Parathyroid adenoma (tissue), 2 donors: ENCODE results near the gene SLC5A10.

Experiments
- H2AFZ ChIP-seq: fragments of 300-600 bp; sonication (generic); one replicate; pipeline ENCODE4 v1.7.0; 2017; ENCODE audit warnings: antibody characterized with exemption, mild to moderate bottlenecking
- H3K27ac ChIP-seq: fragments of 300-600 bp; sonication (generic); one replicate; pipeline ENCODE4 v1.7.0; 2017
- H3K27me3 ChIP-seq: fragments of 300-600 bp; sonication (generic); one replicate; pipeline ENCODE4 v1.7.0; 2017; ENCODE audit warnings: low read length; ENCODE audit not compliant: control insufficient read depth, insufficient read depth
- H3K36me3 ChIP-seq: fragments of 300-600 bp; sonication (generic); one replicate; pipeline ENCODE4 v1.7.0; 2017; ENCODE audit warnings: low read length; ENCODE audit not compliant: control insufficient read depth, insufficient read depth
- H3K4me1 ChIP-seq: fragments of 300-600 bp; sonication (generic); one replicate; pipeline ENCODE4 v1.7.0; 2017; ENCODE audit warnings: control low read depth
- H3K4me2 ChIP-seq: fragments of 300-600 bp; sonication (generic); one replicate; pipeline ENCODE4 v1.7.0; 2017; ENCODE audit warnings: low read length
- H3K4me3 ChIP-seq: fragments of 300-600 bp; sonication (generic); one replicate; pipeline ENCODE4 v1.7.0; 2017; ENCODE audit warnings: low read depth, low read length
- H3K79me2 ChIP-seq: fragments of 300-600 bp; sonication (generic); one replicate; pipeline ENCODE4 v1.7.0; 2017; ENCODE audit warnings: control low read depth
- H3K9ac ChIP-seq: fragments of 300-600 bp; sonication (generic); one replicate; pipeline ENCODE4 v1.7.0; 2017; ENCODE audit warnings: mild to moderate bottlenecking
- H3K9me3 ChIP-seq: fragments of 300-600 bp; sonication (generic); one replicate; pipeline ENCODE4 v1.7.0; 2017; ENCODE audit warnings: low read length; ENCODE audit not compliant: control insufficient read depth
- TF ChIP-seq, protein P1 (sequence below): fragments of 300-600 bp; sonication (generic); IDR thresholded peaks from one replicate; pipeline ENCODE4 v1.7.0; 2017; ENCODE audit warnings: antibody characterized with exemption, mild to moderate bottlenecking
- donor health status: primary hyperparathyroidism.

SLC5A10 gene

DNA sequence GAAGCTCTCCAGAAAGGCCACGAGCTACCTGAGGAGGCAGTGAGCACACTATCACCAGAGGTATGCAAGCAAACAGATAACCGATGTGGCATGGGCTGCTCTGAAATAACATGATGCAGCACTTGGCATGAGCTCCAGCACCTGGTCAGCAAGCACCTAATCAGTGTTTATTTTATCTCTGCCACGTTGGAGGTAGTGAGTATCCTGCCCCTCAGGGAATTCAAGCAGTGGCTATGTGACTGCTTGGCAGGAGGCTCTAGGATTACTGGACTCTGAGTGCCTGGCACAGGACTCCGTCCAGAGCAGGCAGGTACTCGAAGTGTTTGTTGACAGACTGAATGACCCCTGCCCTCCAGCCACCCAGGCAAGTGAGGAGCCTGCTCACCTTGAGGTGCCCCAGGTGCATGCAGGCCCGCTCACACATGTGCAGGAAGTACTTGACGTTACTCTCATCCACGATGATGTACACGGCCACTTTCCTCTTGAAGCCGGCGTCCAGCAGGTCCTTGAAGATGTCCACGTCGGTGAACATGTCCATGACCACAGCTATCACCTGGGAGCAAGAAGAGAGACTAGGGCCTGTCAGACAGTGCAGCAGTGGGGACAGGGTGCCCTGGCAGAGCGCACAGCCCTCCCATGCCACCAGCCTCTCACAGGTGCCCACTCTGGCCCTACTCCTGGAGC is 36.0 kb downstream of the SLC5A10 start:
- Histone ChIP-seq H3K36me3 (no peaks in the 10 kb centered on the region), H3K9me3 (no peaks in the 10 kb centered on the region), H3K79me2 (peaks cover 2% of the 10 kb centered on the region), H3K27me3 (no peaks in the 10 kb centered on the region), H3K4me2 (no peak overlapping the region), H3K4me1 (no peaks in the 10 kb centered on the region), H3K9ac (no peak overlapping the region), H3K4me3 (no peak overlapping the region), H3K27ac (no peak overlapping the region), H2AFZ (no peak overlapping the region)
- TF ChIP-seq, protein P1, sequence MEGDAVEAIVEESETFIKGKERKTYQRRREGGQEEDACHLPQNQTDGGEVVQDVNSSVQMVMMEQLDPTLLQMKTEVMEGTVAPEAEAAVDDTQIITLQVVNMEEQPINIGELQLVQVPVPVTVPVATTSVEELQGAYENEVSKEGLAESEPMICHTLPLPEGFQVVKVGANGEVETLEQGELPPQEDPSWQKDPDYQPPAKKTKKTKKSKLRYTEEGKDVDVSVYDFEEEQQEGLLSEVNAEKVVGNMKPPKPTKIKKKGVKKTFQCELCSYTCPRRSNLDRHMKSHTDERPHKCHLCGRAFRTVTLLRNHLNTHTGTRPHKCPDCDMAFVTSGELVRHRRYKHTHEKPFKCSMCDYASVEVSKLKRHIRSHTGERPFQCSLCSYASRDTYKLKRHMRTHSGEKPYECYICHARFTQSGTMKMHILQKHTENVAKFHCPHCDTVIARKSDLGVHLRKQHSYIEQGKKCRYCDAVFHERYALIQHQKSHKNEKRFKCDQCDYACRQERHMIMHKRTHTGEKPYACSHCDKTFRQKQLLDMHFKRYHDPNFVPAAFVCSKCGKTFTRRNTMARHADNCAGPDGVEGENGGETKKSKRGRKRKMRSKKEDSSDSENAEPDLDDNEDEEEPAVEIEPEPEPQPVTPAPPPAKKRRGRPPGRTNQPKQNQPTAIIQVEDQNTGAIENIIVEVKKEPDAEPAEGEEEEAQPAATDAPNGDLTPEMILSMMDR: no peak

DNA sequence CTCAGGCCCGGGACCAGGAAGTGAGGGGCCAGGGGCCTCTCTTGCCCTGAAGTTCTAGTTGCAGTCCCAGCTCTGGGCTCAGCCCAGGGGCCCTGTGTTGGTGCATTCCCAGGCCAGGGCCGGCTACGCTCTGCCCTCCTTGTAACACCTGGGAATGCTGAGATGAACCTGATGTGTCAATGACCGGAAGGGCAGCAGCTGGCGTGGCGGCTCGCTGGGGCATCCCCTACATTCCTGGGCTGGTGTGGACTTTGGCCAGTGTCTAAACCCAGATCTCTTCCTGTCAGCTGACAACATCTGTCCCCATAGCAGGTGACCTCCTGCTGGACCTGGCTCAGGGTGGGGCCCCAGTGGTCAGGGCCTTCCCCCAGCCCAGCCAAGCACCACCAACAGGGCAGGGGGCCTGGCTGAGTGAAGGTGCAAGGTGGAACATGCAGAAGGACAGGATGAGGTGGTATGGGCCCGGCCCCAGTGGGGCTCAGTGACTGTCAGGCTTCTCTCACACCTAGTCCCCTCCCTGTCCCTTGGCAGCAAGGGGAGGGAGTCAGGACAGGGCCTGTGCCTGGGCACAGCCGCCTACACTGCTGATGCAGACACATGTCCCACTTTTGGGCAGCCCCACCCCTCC is 36.7 kb downstream of the SLC5A10 start:
- Histone ChIP-seq H3K4me2 (no peak overlapping the region), H3K4me1 (no peaks in the 10 kb centered on the region), H3K79me2 (peaks cover 5% of the 10 kb centered on the region), H3K36me3 (no peaks in the 10 kb centered on the region), H3K27ac (no peak overlapping the region), H3K27me3 (no peaks in the 10 kb centered on the region), H2AFZ (no peak overlapping the region), H3K4me3 (no peak overlapping the region), H3K9ac (no peak overlapping the region), H3K9me3 (no peaks in the 10 kb centered on the region)
- TF ChIP-seq, protein P1: no peak

DNA sequence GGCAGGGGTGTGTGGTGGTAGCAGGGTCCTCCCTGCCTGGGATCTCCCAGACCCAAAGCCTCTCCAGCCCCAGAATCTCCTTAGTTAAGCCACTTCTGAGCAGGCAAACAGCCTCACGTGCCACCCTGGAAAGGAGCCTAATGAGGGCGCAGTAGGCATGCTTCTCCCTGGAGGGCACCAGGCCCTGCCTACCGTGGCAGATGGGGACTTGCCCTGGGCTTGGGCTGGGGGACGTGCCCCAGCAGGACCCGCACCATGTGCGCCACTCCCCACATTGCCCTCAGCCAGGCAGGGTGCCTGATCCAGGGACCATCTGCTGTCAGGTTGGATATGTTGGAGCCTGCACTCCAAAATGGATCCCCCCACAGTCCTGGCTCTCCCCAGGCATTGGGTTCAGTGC is 38.4 kb downstream of the SLC5A10 start:
- H3K36me3 ChIP-seq: no peaks in the 10 kb centered on the region
- no peaks in the 10 kb centered on the region for H3K27me3 ChIP-seq
- peaks cover 5% of the 10 kb centered on the region for H3K79me2 ChIP-seq
- TF ChIP-seq, protein P1: no peak
- H2AFZ ChIP-seq: no peak overlapping the region
- no peak overlapping the region for H3K4me3 ChIP-seq
- no peak overlapping the region for H3K4me2 ChIP-seq
- H3K9me3 ChIP-seq: no peaks in the 10 kb centered on the region
- H3K9ac ChIP-seq: no peak overlapping the region
- no peaks in the 10 kb centered on the region for H3K4me1 ChIP-seq
- no peak overlapping the region for H3K27ac ChIP-seq

DNA sequence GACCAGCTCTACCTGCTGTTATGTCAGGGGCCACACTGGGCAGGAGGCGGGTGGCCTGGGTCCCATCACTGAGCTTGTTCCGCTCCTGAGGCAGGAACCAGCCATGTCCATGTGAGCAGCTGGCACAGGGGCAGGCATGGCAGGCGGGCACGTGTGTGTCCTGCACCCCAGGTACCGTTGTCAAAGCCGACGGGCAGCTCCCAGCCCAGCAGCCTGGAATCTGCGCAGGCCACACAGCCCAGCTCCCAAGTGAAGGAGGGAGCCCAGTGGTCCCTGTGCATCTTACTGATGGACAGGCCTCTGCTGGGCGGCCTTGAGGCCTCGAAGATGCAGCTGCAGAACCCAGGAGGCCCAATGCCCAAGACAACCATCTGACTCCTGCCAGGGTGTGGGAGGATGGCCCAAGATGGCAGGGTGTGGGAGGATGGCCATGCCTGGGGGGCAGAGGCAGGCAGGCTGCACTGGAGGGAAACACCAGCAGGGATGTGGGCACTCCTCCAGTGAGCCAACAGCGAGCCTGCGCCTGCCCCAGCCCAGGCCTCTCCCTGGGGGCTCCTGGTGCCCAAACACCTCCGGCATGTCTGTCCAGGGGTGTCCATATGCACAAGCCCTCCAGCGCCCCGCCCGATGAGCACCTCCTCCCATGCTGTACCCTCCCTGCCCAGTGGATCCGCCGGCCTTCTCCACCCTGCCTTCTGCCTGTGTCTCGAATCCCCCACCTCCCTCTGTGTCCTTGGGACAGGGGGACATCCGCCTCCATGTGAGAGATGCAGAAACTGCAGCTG is 39.8 kb downstream of the SLC5A10 start:
- peaks cover 5% of the 10 kb centered on the region for H3K79me2 ChIP-seq
- no peak overlapping the region for H3K4me2 ChIP-seq
- TF ChIP-seq, protein P1: no peak
- H2AFZ ChIP-seq: no peak overlapping the region
- H3K27ac ChIP-seq: no peak overlapping the region
- no peak overlapping the region for H3K4me3 ChIP-seq
- no peaks in the 10 kb centered on the region for H3K9me3 ChIP-seq
- H3K4me1 ChIP-seq: no peaks in the 10 kb centered on the region
- no peak overlapping the region for H3K9ac ChIP-seq
- no peaks in the 10 kb centered on the region for H3K27me3 ChIP-seq
- H3K36me3 ChIP-seq: no peaks in the 10 kb centered on the region
